H1 (cell line): Measurements from ENCODE around the gene METTL22.

Experiments
- BCL11A ChIP-seq, 2 experiments: IDR thresholded peaks; one replicate each; pipeline ENCODE4 v1.6.1; 2011; ENCODE audit warnings: low read depth in 2 of 2, low read length in 2 of 2, mild to moderate bottlenecking in 2 of 2
- CTCF ChIP-seq, 3 experiments: IDR thresholded peaks; 1 replicate in 2 of 3; 2 replicates in 1 of 3; pipeline versions ENCODE4 v1.5.1 to v1.6.1; 2011; ENCODE audit warnings: low read length in 3 of 3, mild to moderate bottlenecking in 3 of 3, inconsistent platforms in 2 of 3, low read depth in 1 of 3, moderate library complexity in 1 of 3; ENCODE audit not compliant: insufficient read depth in 1 of 3; ENCODE audit errors: control extremely low read depth in 1 of 3
- HDAC6 ChIP-seq: IDR thresholded peaks from one replicate; pipeline ENCODE4 v1.7.1; 2012; ENCODE audit warnings: low read depth, mild to moderate bottlenecking, inconsistent platforms, low read length, moderate library complexity
- MAX ChIP-seq: IDR thresholded peaks from 2 replicates; pipeline ENCODE4 v1.6.1; 2012; ENCODE audit warnings: inconsistent platforms
- NANOG ChIP-seq: IDR thresholded peaks from 2 replicates; pipeline ENCODE4 v1.6.1; 2011; ENCODE audit warnings: low read length, low read depth, mild to moderate bottlenecking, inconsistent platforms; ENCODE audit not compliant: insufficient read depth, poor library complexity, severe bottlenecking
- POLR2A ChIP-seq, 2 experiments: IDR thresholded peaks; 1 replicate in 1 of 2; 2 replicates in 1 of 2; pipeline ENCODE4 v1.6.1; 2011; ENCODE audit warnings: low read depth in 2 of 2, low read length in 2 of 2, mild to moderate bottlenecking in 2 of 2; ENCODE audit errors: control extremely low read depth in 1 of 2
- SP1 ChIP-seq: IDR thresholded peaks from 2 replicates; pipeline ENCODE4 v1.6.1; 2011; ENCODE audit warnings: low read depth, low read length
- SRF ChIP-seq: IDR thresholded peaks from 2 replicates; pipeline ENCODE4 v1.6.1; 2011; ENCODE audit warnings: mild to moderate bottlenecking, low read depth, low read length, moderate library complexity
- TF ChIP-seq, protein P1 (sequence below): IDR thresholded peaks from 2 replicates; pipeline ENCODE4 v1.6.1; 2012; ENCODE audit warnings: inconsistent platforms

GRCh38 chr16:8588682-8589056 is 32.8 kb upstream of the METTL22 start:
- TF ChIP-seq MAX (no peak; the same call in 1 of the 2 replicates), NANOG (no peak), POLR2A (IDR thresholded peaks at IDR 0.05; ENCODE audit: control extremely low read depth in 1 of 2, low read depth in 2 of 2, low read length in 2 of 2) (no peak), SRF (no peak), BCL11A (IDR thresholded peaks at IDR 0.05; ENCODE audit: low read depth in 2 of 2, low read length in 2 of 2) (no peak), CTCF (IDR thresholded peaks at IDR 0.05; ENCODE audit: control extremely low read depth in 1 of 3, insufficient read depth in 1 of 3, low read depth in 1 of 3, low read length in 3 of 3) (no peak), HDAC6 (no peak), SP1 (peak; percentile 32; the same call in 1 of the 2 replicates)
- TF ChIP-seq, protein P1, sequence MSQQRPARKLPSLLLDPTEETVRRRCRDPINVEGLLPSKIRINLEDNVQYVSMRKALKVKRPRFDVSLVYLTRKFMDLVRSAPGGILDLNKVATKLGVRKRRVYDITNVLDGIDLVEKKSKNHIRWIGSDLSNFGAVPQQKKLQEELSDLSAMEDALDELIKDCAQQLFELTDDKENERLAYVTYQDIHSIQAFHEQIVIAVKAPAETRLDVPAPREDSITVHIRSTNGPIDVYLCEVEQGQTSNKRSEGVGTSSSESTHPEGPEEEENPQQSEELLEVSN: no peak
